ENCODE data around the gene TFIP11.
"Not testable (repeated sequence)": the region's sequence is repeated elsewhere in the genome, so short reads cannot be mapped to it uniquely, and the experiment has no call there.

GRCh38 chr22:26528518-26528917 lies 16.2 kb upstream of the TFIP11 start:
- TF ChIP-seq, protein P1, sequence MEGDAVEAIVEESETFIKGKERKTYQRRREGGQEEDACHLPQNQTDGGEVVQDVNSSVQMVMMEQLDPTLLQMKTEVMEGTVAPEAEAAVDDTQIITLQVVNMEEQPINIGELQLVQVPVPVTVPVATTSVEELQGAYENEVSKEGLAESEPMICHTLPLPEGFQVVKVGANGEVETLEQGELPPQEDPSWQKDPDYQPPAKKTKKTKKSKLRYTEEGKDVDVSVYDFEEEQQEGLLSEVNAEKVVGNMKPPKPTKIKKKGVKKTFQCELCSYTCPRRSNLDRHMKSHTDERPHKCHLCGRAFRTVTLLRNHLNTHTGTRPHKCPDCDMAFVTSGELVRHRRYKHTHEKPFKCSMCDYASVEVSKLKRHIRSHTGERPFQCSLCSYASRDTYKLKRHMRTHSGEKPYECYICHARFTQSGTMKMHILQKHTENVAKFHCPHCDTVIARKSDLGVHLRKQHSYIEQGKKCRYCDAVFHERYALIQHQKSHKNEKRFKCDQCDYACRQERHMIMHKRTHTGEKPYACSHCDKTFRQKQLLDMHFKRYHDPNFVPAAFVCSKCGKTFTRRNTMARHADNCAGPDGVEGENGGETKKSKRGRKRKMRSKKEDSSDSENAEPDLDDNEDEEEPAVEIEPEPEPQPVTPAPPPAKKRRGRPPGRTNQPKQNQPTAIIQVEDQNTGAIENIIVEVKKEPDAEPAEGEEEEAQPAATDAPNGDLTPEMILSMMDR (IDR thresholded peaks at IDR 0.05; ENCODE audit: low read length), result not testable (repeated sequence)
- not testable (repeated sequence) for TF ChIP-seq EZH2 (IDR thresholded peaks at IDR 0.05; ENCODE audit: borderline replicate concordance, low read length)
